ENCODE results near the gene C10orf88.
A peak's percentile ranks its signal among the peaks of the same experiment; 100 is the strongest.
"Not testable (repeated sequence)": the region's sequence is repeated elsewhere in the genome, so short reads cannot be mapped to it uniquely, and the experiment has no call there.

Gene C10orf88

GRCh38 chr10:122957474-122957873, 3.4 kb upstream of the C10orf88 start:
- DNase-seq, result no peak

GRCh38 chr10:122955892-122956291, 1.9 kb upstream of the C10orf88 start:
- no peak for DNase-seq

- no peak for DNase-seq
Observed at GRCh38 chr10:122954731-122955050, 664 bp upstream of the C10orf88 start.

DNA sequence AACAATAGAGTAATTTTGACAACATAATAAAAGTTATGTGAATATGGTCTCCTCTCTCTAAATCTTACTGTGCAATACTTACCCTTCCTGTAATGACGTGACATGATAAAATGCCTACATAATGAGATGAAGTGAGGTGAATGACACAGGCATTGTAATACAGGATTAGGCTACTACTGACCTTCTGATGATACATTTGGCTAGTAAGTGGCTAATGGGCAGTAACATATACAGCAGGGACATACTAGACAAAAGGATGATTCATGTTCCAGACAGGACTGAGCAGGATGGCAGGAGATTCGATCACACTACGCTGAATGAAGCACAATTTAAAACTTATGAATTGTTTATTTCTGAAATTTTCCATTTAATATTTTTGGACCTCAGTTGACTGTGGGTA, 4.7 kb downstream of the C10orf88 start:
- no peak for DNase-seq

DNA sequence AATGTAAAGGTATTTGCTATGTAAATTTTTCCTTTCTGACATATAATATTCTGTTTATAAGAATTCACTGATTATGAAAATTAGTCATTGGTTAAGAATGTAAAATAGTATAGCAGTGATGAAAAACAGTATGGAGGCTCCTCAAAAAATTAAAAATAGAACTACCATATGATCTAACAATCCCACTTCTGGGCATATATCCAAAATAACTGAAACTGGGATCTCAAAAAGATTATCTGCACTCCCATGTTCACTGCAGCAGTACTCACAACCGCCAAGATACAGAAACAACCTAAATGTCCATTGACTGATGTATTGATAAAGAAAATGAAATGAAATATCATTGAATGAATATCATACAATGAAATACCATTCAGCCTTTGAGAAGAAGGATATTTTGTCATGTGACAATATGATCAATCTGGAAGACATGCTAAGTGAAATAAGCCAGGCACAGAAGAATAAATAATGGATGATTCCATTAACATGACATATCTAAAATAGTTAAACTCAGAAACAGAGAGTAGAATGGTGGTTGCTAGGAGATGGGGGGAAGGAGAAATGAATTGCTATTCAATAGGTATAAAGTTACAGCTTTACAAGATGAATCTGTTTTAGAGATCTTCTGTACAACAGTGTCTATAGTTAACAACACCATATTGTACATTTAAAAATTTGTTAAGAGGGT, 14.0 kb downstream of the C10orf88 start:
- no peak for DNase-seq

GRCh38 chr10:122939133-122939855, 14.7 kb downstream of the C10orf88 start:
- no peak for DNase-seq

DNA sequence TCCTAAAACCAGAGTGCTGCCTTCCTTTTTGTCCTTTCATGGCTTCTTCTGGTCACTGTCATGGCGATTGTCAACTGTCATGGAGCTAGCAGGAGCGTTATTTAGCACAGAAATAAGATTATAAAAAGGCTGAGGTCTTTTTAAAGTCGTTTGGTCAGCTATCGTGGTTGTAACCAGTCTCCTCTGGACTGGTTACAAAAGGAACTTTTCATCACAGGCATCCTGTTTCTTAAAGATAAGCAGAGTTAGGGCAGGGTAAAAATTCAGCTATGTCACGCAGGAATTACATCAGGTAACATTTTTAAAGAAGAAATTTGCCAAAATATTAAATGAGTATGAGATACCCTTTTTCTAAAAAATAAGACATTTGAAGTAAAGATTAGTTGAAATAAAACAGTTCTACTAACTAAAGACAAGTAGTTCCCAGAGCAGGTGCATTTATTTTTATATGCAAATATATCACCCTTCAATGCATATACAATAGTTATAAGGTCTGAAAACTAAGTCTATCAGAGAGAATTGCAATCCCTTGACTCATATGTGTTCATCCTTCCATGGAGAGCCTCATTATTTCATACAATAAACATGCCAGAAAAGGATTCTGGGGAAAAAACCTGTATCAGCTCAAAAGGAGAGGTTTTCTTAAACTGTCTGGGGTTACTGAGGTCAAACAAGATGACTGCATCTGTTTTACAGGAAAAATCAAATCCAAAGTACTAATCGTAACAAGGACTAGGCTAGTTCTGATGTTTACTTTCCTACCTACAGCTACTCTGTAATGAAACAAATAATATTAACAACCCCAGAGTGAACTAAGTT, 22.7 kb downstream of the C10orf88 start:
- DNase-seq, result peak; percentile 23

- DNase-seq, result no peak
Observed at GRCh38 chr10:122930140-122930539, 23.9 kb downstream of the C10orf88 start.

- no peak for DNase-seq
Observed at GRCh38 chr10:122915700-122916099, 38.3 kb downstream of the C10orf88 start.

DNA sequence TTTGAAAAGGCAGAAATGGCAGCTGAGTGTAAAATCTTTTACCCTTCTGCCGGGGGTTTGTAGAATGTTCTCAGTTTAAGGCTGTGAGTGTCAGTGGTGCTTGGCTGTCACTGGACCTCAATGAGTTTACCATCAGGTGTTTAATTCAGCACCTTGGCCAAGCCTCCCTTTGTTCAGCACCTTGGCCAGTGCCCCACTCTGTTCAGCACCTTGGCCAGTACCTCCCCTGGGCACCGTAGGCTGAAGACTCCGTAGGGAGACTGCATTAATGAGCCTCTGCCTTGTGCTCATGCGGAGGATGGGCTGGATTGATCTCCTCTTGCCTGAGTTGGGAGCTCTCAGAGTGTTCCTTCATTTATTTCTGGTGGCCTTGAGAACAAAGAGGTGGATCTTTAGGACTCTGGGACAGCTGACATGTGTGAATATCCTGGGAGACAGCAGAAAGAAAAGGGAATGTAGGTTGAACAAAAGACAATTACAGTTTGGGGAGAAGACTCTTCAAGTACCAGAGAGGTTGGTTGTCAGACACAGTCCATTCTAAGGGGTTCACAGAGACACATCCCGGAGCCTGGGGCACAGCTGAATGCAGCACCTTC, 42.0 kb downstream of the C10orf88 start:
- DNase-seq, result peak; percentile 56

- DNase-seq, result no peak
Observed at GRCh38 chr10:122910310-122910709, 43.7 kb downstream of the C10orf88 start, which contains the start of gene FAM24A. FAM24A (plus strand) TSS chr10:122910610; CDS start chr10:122911635, 1,025 bp downstream.

DNA sequence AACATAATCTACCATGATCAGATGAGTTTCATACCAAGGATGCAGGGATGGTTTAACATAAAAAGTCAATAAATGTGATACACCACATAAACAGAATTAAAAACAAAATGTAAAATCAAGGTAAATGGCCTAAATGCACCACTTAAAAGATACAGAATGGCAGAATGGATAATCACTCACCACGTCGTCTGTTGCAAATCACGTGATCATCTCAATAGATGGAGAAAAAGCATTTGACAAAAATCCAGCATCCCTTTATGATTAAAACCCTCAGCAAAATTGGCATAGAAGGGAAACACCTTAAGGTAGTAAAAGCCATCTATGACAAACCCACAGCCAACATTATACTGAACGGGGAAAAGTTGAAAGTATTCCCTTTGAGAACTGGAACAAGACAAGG, 50.2 kb downstream of the C10orf88 start:
- not testable (repeated sequence) for DNase-seq

GRCh38 chr10:122894261-122894944, 59.6 kb downstream of the C10orf88 start:
- no peak for DNase-seq

GRCh38 chr10:122884166-122884565, 69.9 kb downstream of the C10orf88 start:
- no peak for DNase-seq

DNA sequence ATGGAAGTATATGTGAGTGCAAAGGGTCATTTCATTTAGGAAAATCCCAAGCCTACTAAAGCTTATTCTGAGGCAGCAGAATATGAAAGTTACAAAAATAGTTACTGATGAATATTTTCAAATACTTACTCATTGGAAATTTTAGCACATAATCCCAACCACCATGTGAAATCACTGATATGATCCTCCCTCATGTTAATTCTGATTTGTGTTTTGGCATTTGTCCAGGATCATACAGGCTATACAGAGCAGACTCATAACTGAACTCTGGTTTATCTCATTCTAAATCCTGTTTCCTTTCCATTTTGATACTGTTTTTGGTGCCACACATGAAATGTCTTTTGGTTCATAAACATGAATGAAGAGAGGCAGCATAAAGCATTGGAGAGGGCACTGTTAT, 71.3 kb downstream of the C10orf88 start:
- no peak for DNase-seq
